ENCODE measurements around the gene DUSP22. TPM values are rescaled to one million over a fixed set of nuclear protein-coding genes. Genes with fewer than 3 reads are reported as not detected.
A peak's percentile ranks its signal among the peaks of the same experiment; 100 is the strongest.

Gene DUSP22
- total and polyA plus RNA-seq, 7 donors, result 31.6 to 58.0 (median 49.7) TPM

- Histone ChIP-seq H3K9me3 (no peaks in the 10 kb centered on the region), H3K4me1 (peaks cover 13% of the 10 kb centered on the region), H3K27me3 (ENCODE audit: insufficient read depth in 3 of 3, low read length in 2 of 3) (no peaks in the 10 kb centered on the region), H3K27ac (no peak overlapping the region), H3K4me3 (no peak overlapping the region), H3K36me3 (ENCODE audit: insufficient read depth in 1 of 2, low read depth in 1 of 2) (no peaks in the 10 kb centered on the region)
- intact Hi-C loops (cut with DNase I), result no loop called here
- no peak for ATAC-seq
- DNase-seq, result no peak
- WGBS, 3 donors, result 78 to 80% (median 80%) methylated on average over 9 of the region's 9 CpGs
- TF ChIP-seq, protein P1, sequence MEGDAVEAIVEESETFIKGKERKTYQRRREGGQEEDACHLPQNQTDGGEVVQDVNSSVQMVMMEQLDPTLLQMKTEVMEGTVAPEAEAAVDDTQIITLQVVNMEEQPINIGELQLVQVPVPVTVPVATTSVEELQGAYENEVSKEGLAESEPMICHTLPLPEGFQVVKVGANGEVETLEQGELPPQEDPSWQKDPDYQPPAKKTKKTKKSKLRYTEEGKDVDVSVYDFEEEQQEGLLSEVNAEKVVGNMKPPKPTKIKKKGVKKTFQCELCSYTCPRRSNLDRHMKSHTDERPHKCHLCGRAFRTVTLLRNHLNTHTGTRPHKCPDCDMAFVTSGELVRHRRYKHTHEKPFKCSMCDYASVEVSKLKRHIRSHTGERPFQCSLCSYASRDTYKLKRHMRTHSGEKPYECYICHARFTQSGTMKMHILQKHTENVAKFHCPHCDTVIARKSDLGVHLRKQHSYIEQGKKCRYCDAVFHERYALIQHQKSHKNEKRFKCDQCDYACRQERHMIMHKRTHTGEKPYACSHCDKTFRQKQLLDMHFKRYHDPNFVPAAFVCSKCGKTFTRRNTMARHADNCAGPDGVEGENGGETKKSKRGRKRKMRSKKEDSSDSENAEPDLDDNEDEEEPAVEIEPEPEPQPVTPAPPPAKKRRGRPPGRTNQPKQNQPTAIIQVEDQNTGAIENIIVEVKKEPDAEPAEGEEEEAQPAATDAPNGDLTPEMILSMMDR (IDR thresholded peaks at IDR 0.05), result no peak
Measured at GRCh38 chr6:290111-290922, 2.0 kb upstream of the DUSP22 start.

DNA sequence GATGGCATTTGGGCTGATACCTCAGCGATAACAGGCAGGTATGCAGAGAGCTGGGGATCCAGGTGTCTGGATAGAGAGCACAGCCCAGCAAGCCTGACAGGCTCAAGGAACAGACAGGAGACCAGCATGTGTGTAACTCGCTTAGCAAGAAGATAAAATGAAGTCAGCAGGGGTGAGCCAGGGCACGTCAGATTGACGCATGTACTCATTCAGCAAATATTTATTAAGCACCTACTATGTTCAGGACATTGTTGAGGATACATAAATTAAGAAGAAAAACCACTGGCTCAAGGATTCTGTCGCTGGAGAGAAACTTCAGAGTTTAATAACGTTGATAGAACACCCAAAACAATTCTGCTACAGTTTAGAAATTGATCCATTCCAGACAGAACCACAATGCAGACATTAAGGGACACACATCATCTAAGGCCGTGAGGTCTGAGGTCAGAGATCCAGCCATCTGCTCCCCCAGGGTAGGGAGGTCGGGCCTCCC lies 1.0 kb upstream of the DUSP22 start:
- 50 to 60% (median 50%) methylated on average over 8 of the region's 8 CpGs for WGBS, 3 donors
- Histone ChIP-seq H3K9me3 (no peaks in the 10 kb centered on the region), H3K27ac (peak overlapping the region; percentile 94), H3K4me3 (peak overlapping the region; percentile 84), H3K36me3 (ENCODE audit: insufficient read depth in 1 of 2, low read depth in 1 of 2) (no peaks in the 10 kb centered on the region), H3K4me1 (peaks cover 19% of the 10 kb centered on the region), H3K27me3 (ENCODE audit: insufficient read depth in 3 of 3, low read length in 2 of 3) (no peaks in the 10 kb centered on the region)
- ATAC-seq (peak in 2 of 4 donors; percentile 10 to 13), DNase-seq (no peak)
- TF ChIP-seq, protein P1 (IDR thresholded peaks at IDR 0.05), result no peak
- intact Hi-C loops (cut with DNase I), result no loop called here

GRCh38 chr6:292506-293192 lies 362 bp downstream of the DUSP22 start:
- WGBS, 3 donors, result 17 to 27% (median 20%) methylated on average over 52 of the region's 52 CpGs
- TF ChIP-seq, protein P1 (IDR thresholded peaks at IDR 0.05), result no peak
- Histone ChIP-seq H3K36me3 (ENCODE audit: insufficient read depth in 1 of 2, low read depth in 1 of 2) (no peaks in the 10 kb centered on the region), H3K4me3 (peak overlapping the region; percentile 84), H3K4me1 (peaks cover 33% of the 10 kb centered on the region), H3K9me3 (no peaks in the 10 kb centered on the region), H3K27me3 (ENCODE audit: insufficient read depth in 3 of 3, low read length in 2 of 3) (no peaks in the 10 kb centered on the region), H3K27ac (peak overlapping the region; percentile 94)
- intact Hi-C loops (cut with DNase I), result no loop called here
- DNase-seq, result peak; percentile 78 to 84
- peak; percentile 27 to 51 (median 38) for ATAC-seq

DNA sequence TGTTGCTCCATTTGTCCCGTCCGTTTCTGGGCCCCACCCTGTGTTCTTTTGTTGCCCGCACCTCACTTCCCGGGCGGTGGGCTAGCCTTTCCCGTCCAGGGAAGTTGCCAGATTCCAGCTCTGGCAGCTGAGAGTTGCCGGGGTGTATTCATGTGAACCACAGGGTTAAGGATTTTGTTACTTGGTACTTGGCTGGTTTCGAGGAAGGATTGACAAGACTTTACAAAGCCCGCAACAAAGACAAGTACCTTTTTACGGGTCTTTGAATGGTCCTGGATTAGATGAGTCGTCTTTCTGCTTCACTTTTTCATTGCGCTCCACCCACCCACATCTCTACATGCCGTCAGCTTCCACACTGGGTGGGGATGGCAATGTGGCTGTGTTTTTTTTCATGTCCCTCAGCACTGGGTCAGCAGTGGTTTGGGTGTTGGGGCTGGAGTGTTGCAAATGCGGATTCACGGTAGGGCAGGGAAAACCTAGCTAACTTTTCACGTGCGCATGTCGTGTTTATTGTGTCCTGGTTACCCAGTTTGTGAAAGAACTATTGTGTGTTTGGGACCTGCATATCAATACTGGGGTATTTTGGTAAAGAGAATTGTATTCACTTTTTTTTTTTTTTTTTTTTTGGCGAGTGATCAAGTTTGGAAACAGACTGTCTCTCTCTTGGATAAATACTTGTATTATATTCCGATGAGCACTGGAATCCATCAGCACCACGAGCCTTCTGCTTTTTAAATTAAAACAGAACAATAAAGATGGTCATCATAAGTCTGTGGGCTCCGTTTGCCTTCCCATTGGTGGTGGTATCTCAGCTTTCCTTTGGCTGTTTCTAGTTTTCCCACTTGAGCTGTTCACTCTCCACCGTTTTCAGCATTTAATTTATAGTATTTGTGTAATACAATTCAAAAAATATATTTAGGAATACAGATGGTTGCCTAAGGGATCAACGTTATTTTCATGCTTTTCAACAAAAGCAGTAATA lies 1.2 kb downstream of the DUSP22 start:
- DNase-seq, result peak; percentile 69 to 76

More for the DNA sequence above, 1.2 kb downstream of the DUSP22 start:
- TF ChIP-seq, protein P1 (IDR thresholded peaks at IDR 0.05), result no peak
- ATAC-seq, result peak in 3 of 4 donors; percentile 20 to 51 (median 22)
- H3K9me3 ChIP-seq, result no peaks in the 10 kb centered on the region
- 41% methylated on average over 24 of the region's 24 CpGs for WGBS, 3 donors
- peak overlapping the region; percentile 94 for H3K27ac ChIP-seq
- peaks cover 38% of the 10 kb centered on the region for H3K4me1 ChIP-seq
- intact Hi-C loops (cut with DNase I), result no loop called here
- no peaks in the 10 kb centered on the region for H3K27me3 ChIP-seq (ENCODE audit: insufficient read depth in 3 of 3, low read length in 2 of 3)
- no peaks in the 10 kb centered on the region for H3K36me3 ChIP-seq (ENCODE audit: insufficient read depth in 1 of 2, low read depth in 1 of 2)
- peak overlapping the region; percentile 84 for H3K4me3 ChIP-seq

All from psoas muscle (tissue), 8 donors.